IgD-negative memory B cell (primary cell): ENCODE results near the gene ZNF778. TPM values are rescaled to one million over a fixed set of nuclear protein-coding genes. Genes with fewer than 3 reads are reported as not detected.

Source experiments
- H3K27ac Mint-ChIP-seq, 3 donors: one replicate each; pipeline ENCODE4 v1.8.0; 2020 to 2022; ENCODE audit warnings: mild to moderate bottlenecking in 3 of 3, mixed read lengths in 3 of 3, moderate library complexity in 1 of 3
- H3K27me3 Mint-ChIP-seq: one replicate; pipeline ENCODE4 v1.8.0; 2021; ENCODE audit warnings: mixed read lengths
- H3K36me3 Mint-ChIP-seq: one replicate; pipeline ENCODE4 v1.8.0; 2020; ENCODE audit warnings: mild to moderate bottlenecking, mixed read lengths
- H3K4me1 Mint-ChIP-seq, 3 donors: one replicate each; pipeline ENCODE4 v1.8.0; 2020 to 2022; ENCODE audit warnings: mixed read lengths in 3 of 3, mild to moderate bottlenecking in 1 of 3
- H3K4me3 Mint-ChIP-seq, 4 donors: one replicate each; pipeline ENCODE4 v1.8.0; 2020 to 2022; ENCODE audit warnings: mild to moderate bottlenecking in 4 of 4, mixed read lengths in 4 of 4, moderate library complexity in 3 of 4
- H3K9me3 Mint-ChIP-seq, 3 donors: one replicate each; pipeline ENCODE4 v1.8.0; 2020 to 2021; ENCODE audit warnings: mixed read lengths in 3 of 3, mild to moderate bottlenecking in 1 of 3
- polyA plus RNA-seq: library from polyadenylated mRNA; unstranded; fragments of 300-500 nt; fragmentation: Illumina TruSeq; gene quantifications from one replicate; pipeline ENCODE4 v1.2.3, GENCODE V29; 2021

Gene ZNF778
- polyA plus RNA-seq, 1 donor from 2014 or later = 1.3 TPM

GRCh38 chr16:89275837-89276720 lies 58.6 kb downstream of the ZNF778 start:
- Mint-ChIP-seq H3K36me3 (peaks cover 11% of the 10 kb centered on the region), H3K27ac (peak overlapping the region in 2 of 3 donors; percentile 11 to 32), H3K9me3 (no peaks in the 10 kb centered on the region), H3K27me3 (no peaks in the 10 kb centered on the region), H3K4me3 (no peak overlapping the region), H3K4me1 (peaks cover 0 to 3% (median 0%) of the 10 kb centered on the region in 3 donors)

- peaks cover 7% of the 10 kb centered on the region for H3K36me3 Mint-ChIP-seq
- peak overlapping the region in 1 of 3 donors; percentile 73 for H3K27ac Mint-ChIP-seq
- peaks cover 0 to 3% (median 0%) of the 10 kb centered on the region in 3 donors for H3K4me1 Mint-ChIP-seq
- no peaks in the 10 kb centered on the region for H3K9me3 Mint-ChIP-seq
- H3K27me3 Mint-ChIP-seq = no peaks in the 10 kb centered on the region
- no peak overlapping the region for H3K4me3 Mint-ChIP-seq
Measured at GRCh38 chr16:89277049-89277448, 59.5 kb downstream of the ZNF778 start.

- Mint-ChIP-seq H3K4me3 (no peak overlapping the region), H3K27me3 (no peaks in the 10 kb centered on the region), H3K4me1 (peaks cover 0 to 1% (median 0%) of the 10 kb centered on the region in 3 donors), H3K27ac (peak overlapping the region in 2 of 3 donors; percentile 73 to 86), H3K9me3 (no peaks in the 10 kb centered on the region), H3K36me3 (peaks cover 7% of the 10 kb centered on the region)
Measured at GRCh38 chr16:89277641-89278341, 60.3 kb downstream of the ZNF778 start.

GRCh38 chr16:89278441-89279240 lies 61.1 kb downstream of the ZNF778 start:
- peaks cover 6% of the 10 kb centered on the region for H3K36me3 Mint-ChIP-seq
- no peaks in the 10 kb centered on the region for H3K9me3 Mint-ChIP-seq
- peak overlapping the region in 2 of 3 donors; percentile 67 to 86 for H3K27ac Mint-ChIP-seq
- no peak overlapping the region for H3K4me3 Mint-ChIP-seq
- H3K4me1 Mint-ChIP-seq = peaks cover 0 to 1% (median 0%) of the 10 kb centered on the region in 3 donors
- H3K27me3 Mint-ChIP-seq = no peaks in the 10 kb centered on the region

- no peak overlapping the region for H3K4me3 Mint-ChIP-seq
- H3K27me3 Mint-ChIP-seq = no peaks in the 10 kb centered on the region
- peaks cover 0 to 1% (median 0%) of the 10 kb centered on the region in 3 donors for H3K4me1 Mint-ChIP-seq
- no peaks in the 10 kb centered on the region for H3K9me3 Mint-ChIP-seq
- no peak overlapping the region for H3K27ac Mint-ChIP-seq
- H3K36me3 Mint-ChIP-seq = peaks cover 4% of the 10 kb centered on the region
Measured at GRCh38 chr16:89279666-89280481, 62.4 kb downstream of the ZNF778 start.

GRCh38 chr16:89280546-89281188 lies 63.2 kb downstream of the ZNF778 start:
- H3K9me3 Mint-ChIP-seq = no peaks in the 10 kb centered on the region
- H3K36me3 Mint-ChIP-seq = peaks cover 4% of the 10 kb centered on the region
- H3K4me1 Mint-ChIP-seq = peaks cover 0 to 1% (median 0%) of the 10 kb centered on the region in 3 donors
- H3K27ac Mint-ChIP-seq = no peak overlapping the region
- H3K27me3 Mint-ChIP-seq = no peaks in the 10 kb centered on the region
- no peak overlapping the region for H3K4me3 Mint-ChIP-seq

GRCh38 chr16:89281189-89281577 lies 63.7 kb downstream of the ZNF778 start:
- Mint-ChIP-seq H3K27ac (no peak overlapping the region), H3K4me1 (peaks cover 0 to 1% (median 0%) of the 10 kb centered on the region in 3 donors), H3K4me3 (no peak overlapping the region), H3K36me3 (peaks cover 4% of the 10 kb centered on the region), H3K9me3 (no peaks in the 10 kb centered on the region), H3K27me3 (no peaks in the 10 kb centered on the region)

GRCh38 chr16:89281829-89282228 lies 64.3 kb downstream of the ZNF778 start:
- H3K36me3 Mint-ChIP-seq = peaks cover 1% of the 10 kb centered on the region
- H3K9me3 Mint-ChIP-seq = no peaks in the 10 kb centered on the region
- no peak overlapping the region for H3K27ac Mint-ChIP-seq
- no peaks in the 10 kb centered on the region for H3K27me3 Mint-ChIP-seq
- peaks cover 0 to 1% (median 0%) of the 10 kb centered on the region in 3 donors for H3K4me1 Mint-ChIP-seq
- H3K4me3 Mint-ChIP-seq = no peak overlapping the region

- no peaks in the 10 kb centered on the region for H3K27me3 Mint-ChIP-seq
- no peak overlapping the region for H3K4me3 Mint-ChIP-seq
- peaks cover 0 to 1% (median 0%) of the 10 kb centered on the region in 3 donors for H3K4me1 Mint-ChIP-seq
- H3K9me3 Mint-ChIP-seq = no peaks in the 10 kb centered on the region
- H3K36me3 Mint-ChIP-seq = peaks cover 1% of the 10 kb centered on the region
- no peak overlapping the region for H3K27ac Mint-ChIP-seq
Measured at GRCh38 chr16:89282523-89282922, 65.0 kb downstream of the ZNF778 start.

GRCh38 chr16:89283449-89283848 lies 65.9 kb downstream of the ZNF778 start:
- Mint-ChIP-seq H3K27me3 (no peaks in the 10 kb centered on the region), H3K27ac (no peak overlapping the region), H3K36me3 (peaks cover 3% of the 10 kb centered on the region), H3K4me3 (no peak overlapping the region), H3K4me1 (no peaks in the 10 kb centered on the region), H3K9me3 (no peaks in the 10 kb centered on the region)

- H3K36me3 Mint-ChIP-seq = peaks cover 5% of the 10 kb centered on the region
- no peaks in the 10 kb centered on the region for H3K27me3 Mint-ChIP-seq
- no peak overlapping the region for H3K4me3 Mint-ChIP-seq
- H3K9me3 Mint-ChIP-seq = no peaks in the 10 kb centered on the region
- peaks cover 0 to 2% (median 0%) of the 10 kb centered on the region in 3 donors for H3K4me1 Mint-ChIP-seq
- H3K27ac Mint-ChIP-seq = no peak overlapping the region
Measured at GRCh38 chr16:89285381-89285780, 67.9 kb downstream of the ZNF778 start.

GRCh38 chr16:89286096-89286495 lies 68.6 kb downstream of the ZNF778 start:
- peak overlapping the region in 1 of 3 donors; percentile 21 for H3K27ac Mint-ChIP-seq
- H3K36me3 Mint-ChIP-seq = peaks cover 5% of the 10 kb centered on the region
- no peak overlapping the region for H3K4me3 Mint-ChIP-seq
- H3K9me3 Mint-ChIP-seq = no peaks in the 10 kb centered on the region
- no peaks in the 10 kb centered on the region for H3K27me3 Mint-ChIP-seq
- H3K4me1 Mint-ChIP-seq = peaks cover 0 to 2% (median 0%) of the 10 kb centered on the region in 3 donors
